ENCODE data around the gene IRX6.

The IRX6 gene

DNA sequence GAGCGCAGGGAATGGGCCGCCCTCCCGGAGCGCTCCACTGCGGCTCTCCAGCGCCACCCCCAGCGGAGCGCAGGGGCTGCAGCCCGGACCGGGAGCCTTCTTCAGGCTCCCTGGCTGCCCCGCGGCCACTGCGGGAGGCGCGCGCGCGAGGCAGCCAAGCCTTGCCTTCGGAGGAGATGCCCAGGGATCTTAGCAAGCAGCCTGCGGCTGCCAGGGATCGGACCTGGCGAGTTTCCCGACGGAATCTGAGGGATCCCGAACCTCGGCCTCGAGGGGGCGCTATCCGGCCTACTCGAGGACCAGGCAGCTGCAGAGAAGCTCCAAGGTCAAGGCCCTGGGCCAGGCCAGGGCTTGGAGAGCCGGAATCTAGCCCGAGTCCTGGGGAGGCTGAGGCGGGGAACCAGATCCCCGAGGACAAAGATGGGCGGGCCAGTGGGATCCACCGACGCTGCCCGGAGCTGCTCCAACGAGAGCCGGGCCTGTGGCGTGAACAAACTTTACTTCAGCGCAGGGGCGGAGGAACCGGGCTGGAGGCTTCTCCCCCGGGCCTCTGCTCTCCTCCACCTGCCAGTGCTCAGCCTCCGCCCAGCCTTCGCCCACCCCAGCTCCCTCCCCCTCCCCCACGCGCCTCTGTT is at the start of gene IRX6:
Gene IRX6, plus strand, starts transcription at position 567 of the 635 bp plus-strand sequence. CDS start 889 bp downstream, outside the sequence.
- DNase-seq: no peak

DNA sequence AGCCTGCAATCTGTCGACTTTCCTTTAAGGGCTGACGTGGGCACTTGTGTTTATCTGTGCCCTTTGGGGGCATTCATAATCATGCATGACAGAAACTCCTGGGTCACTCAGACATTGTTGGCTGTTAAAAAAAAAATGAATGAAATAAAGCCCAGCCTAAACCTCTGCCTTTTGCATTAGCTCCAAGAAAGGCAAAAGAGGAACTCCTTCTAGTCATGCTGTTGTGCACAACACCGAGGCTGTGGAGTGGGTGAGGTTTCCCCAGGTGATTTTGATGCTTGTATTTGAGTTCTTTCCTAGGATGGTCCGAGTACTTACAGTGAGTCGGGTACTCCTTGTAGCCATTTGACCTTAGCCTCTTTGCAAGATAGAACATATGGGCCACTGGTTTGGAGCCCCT is 49.6 kb upstream of the IRX6 start:
- DNase-seq: no peak

DNA sequence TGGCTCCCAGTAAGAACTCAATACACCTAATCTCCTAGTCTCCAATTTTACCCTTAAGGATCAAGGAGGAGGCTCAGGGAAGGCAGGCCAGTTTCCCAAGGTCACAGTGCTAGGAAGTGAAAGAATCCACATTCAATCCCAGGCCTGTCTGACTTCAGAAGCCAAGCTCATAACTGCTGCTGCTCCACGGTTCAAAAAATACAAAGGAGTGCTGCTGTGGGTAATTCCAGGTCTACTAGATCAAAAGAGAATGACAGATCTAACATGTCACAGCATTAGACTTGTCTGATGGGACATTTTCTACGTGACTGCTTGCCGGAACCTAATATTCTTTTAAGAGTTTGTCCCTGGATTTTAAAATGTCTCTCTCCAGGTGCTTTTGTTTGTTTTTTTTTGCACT is 48.8 kb upstream of the IRX6 start:
- DNase-seq: no peak

DNA sequence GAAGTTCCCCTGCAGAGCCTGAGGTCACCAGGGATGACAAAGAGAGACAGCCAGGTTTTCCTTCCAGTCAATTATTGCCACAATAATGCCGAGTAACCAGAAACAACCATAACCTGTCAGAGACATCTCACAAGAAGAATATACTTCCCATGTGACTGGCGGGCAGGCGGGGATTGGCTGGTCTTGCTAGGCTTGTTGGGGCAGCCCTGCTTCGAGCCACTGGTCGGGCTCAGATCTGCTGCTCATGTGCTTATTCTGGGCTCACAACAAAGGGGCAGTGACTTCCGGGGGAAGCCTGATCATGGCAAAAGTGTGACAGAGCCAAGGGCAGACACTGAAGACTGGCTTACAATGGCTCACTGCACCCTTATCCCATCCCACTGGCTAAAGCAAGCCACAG is 48.1 kb upstream of the IRX6 start:
- no peak for DNase-seq

DNA sequence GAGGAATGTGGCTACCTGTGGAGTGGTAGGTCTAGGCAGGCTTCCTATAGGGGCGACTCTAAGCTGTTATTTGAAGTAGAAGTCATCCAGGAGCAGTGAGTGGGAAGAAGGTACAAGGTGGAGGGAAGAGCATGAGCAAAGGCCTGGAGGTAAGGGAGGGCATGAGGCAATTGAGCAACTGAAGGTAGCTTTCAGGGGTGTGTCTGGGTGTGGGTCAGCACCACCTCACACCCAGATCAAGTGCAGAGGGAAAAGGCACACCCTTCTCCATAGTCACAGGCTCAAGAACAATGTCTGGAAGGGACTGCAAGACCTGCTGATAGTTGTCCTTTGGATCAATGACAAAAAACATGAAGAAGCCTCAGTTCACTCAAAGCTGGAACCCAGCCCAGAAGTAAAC is 46.5 kb upstream of the IRX6 start:
- DNase-seq: no peak

DNA sequence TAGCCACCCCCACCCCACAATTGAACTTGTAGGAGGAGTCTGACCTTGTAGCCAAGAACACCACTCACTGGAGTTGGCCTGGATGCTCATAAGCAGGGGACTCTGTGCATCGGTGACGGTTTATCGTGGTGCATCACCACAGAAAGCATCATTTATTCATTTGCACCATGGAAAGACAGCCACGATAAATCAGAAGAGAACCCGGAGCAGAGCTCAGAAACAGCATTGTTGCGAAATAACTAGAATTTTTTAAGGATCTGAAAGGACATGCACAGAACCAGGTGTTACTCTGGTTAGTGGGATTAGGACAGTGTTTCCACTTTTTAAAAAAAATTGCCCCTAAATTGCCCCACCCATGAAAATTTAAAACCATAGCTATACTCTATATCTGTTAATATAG is 44.4 kb upstream of the IRX6 start:
- DNase-seq: no peak

DNA sequence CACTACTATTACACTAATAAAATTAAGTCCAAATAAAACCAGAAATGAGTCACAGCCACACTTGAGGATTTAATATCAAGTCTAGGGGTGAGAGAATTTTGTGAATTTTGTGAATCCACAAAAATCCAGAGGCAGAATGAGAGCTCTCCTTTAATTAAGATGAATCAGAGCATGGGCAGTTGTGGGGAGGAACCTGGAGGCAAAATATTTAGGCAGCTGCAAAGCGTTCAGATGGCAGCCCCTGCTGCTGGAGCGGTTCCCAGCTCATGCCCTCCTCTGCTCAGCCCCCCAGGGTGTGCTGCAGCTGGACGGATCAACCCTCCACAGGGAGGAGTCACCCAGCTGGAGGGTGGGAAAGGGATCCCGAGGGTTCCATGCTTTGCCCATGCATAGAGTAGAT is 43.4 kb upstream of the IRX6 start:
- no peak for DNase-seq

DNA sequence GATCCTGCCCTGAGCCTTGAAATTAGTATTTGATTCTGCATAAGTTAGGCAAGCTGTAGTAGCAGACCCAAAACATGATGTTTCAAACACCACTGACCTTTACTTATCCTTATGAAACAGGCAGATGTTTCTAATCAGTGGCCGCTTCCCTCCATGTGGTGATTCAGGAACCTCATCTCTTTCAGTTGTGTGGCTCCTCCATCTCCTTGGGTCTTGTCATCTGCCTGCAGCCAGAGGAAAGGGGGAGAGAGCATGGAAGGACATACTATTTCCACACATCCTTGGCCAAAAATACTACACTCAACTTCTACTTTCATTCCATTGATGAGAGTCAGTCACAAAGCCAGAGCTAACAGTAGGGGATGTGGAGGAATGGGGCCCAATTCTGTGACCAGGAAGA is 41.6 kb upstream of the IRX6 start:
- DNase-seq: no peak

DNA sequence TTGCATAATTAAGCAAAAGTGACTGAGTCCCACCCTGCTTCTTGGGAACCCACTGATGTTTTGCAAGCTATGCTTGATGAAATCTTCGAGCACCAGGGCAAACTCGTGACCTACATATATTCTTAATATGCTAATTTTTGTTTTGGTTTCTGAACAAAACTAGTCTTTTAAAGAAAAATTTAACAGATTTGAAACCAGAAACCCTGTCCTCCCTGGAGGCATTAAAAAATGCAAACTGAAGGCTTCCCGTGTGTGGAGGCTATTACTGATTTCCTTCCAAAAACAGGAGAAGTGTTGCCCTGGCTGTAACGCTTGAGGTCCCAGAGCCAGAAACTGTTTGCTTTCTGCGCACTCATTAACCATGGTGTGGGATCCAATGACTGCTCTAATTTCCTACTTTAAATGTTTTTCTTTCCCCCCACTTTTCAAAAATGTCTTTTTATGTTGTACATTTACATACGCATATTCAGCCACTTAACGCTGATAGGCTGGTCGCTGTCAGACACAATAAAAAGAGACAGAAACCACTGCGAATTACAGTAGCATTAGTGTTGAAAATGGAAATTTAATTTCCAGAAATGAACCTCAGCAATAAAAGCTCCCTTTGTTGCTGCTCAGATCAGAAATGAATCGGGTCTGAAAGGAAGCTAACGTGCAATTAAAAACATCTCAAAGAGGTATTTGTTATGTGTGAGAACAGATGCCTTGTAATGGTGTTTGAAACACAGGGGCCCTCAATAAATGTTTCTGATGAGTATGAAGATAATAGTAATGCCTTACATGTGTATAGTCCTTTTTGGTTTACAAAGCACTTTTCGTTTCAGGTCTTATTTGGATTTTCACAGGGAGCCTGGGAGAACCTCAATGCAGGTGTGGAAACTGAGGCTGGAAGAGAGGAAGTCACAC is 39.9 kb upstream of the IRX6 start:
- no peak for DNase-seq

DNA sequence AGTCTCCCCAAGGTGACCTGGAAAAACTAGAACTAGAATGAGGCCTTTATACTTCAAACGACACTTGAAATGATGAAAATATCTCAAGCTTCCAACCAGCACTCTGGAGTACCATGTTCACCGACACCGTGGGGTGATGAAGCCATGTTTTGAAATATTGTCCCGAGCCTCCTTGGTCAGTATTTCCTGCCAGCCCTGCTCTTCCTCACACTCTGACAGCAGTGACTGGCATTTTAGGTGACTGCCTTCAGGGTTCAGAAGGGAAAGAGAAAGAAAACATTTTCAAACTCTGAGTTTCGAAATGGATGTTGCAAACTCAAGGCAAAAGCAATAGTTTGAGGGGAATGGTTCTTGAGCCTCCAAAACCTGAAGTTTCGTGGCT is 39.3 kb upstream of the IRX6 start:
- no peak for DNase-seq

DNA sequence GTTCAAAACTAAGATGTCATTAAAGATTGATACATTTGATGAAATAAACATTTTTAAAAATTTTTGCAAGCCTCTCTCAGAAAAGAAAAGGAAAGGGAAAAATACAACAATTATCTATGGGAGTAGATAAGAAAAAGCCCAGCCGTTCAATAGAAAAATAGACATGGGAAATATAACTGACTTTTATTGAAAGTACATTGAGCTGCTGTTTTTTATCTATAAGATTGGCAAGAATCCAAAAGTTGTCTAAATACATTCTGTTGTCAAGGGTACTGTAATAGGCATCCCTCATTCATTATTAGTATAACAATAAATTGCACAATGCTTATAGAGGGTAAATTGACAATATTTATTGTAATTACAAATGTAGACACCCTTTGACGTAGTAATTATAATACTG is 38.4 kb upstream of the IRX6 start:
- no peak for DNase-seq

DNA sequence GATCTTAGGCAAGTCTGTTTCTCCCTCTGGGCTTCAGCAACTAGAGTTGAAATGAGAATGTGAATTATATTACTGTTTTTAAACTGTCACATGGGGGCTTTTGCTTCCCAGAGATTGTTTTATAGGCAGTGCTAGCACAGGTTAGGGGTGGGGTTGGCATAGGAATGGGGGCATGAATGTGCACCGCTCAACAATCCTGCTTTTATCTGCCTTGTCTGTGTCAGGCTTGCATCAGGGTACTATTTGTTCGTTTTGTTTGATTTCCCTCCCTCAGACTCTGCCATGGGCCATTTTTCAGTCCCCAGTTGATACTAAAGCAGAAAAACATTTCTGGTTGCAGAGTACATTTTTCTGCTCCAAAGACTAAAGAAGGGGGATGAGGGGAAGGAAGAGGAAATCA is 34.6 kb upstream of the IRX6 start:
- DNase-seq: no peak

DNA sequence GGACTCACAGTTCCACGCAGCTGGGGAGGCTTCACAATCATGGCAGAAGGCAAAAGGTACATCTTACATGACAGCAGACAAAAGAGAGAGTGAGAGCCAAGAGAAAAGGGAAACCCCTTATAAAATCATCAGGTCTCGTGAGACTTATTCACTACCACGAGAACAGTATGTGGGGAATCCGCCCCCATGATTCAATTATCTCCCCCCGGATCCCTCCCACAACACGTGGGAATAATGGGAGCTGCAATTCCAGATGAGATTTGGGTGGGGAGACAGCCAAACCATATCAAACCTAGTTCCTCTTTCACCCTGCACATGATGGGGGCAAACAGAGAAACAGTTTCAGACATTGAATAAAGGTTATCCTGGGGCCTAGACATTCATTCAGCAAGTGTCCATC is 32.2 kb upstream of the IRX6 start:
- DNase-seq: no peak

DNA sequence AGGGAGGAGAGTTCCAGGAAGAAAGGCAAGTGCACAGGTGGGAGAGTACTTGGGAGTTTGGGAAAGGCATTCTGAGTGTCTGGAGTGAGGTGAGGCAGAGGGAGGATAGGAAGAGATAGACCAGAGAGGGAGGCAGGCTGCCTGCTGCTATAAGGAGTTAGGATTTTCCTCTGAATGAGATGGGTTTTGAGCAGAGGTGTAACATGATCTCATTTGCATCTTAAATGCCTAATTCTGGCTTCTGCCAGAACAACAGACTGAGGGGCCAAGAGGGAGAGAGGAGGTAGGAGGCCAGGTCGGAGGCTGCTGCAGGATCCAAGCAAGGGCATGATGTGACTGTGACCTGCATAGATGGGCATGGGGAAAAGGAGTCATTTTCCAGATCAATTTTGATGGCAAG is 31.5 kb upstream of the IRX6 start:
- DNase-seq: no peak

DNA sequence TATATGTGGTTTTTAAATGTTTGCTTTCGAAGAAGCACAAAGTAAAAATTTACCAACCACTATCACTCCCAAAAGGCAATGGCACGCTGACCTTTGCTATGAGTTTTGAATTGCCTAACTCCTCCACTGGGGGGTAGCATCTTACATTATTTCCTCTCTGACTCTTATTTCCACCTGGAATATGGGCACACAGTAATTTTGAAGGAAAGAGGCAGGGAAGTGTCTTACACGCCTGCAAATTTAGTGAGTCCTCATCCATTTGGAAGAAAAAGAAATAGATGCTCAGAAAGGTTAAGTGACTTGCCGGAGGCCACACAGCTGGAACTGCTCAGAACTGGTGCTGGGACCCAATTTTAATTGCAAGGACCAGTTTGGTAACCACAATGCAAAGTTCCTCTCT is 29.9 kb upstream of the IRX6 start:
- no peak for DNase-seq

DNA sequence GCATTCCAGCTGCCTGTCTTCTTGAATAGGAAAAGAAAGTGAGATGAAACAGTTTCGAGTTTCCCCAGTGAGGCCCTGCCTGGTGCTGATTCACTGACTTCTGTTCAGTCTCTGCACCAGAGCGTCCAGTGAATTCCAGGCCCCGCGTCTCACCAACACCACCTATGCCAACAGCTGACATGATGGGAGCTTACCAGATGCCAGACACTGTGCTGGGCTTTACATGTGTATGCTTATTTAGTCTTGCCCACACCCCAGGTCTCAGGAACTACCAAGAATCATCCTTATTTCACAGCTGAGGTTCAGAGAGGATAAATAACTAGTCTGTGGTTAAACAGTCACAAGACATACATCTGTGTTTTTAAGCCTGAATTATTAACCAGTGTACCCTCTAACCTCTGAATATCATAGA is 29.1 kb upstream of the IRX6 start:
- no peak for DNase-seq

DNA sequence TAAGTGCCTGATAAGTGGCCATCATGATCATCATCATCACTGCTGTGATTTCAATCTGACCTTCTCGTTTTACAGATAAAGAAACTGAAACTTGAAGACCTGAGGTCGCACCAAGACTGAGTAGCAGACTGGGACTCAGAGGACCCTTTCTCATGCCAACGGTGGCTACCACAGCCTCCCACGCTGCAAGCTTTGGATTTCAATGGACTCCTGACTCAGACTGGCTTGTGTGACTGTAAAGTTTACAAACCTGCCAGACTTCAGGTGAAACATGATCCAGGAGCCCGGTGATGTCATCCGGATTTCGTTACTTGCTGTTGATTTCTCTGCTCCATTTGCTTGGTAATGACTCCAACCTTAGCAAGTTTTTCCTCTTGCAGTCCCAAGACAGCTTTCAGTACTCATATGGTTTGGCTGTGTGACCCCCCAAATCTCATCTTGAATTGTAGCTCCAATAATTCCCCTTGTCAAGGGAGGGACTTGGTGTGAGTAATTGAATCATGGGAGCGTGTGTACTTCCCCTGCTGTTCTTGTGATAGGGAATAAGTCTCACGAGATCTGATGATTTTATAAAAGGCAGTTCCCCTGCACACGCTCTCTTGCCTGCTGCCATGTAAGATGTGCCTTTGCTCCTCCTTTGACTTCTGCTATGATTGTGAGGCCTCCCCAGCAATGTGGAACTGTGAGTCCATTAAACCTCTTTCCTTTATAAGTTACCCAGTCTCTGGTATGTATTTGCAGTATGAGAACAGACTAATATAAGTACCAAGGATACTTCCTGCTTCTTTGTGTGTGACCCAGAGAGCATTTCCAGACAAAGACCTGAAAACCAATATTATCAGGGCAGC is 26.7 kb upstream of the IRX6 start:
- no peak for DNase-seq

DNA sequence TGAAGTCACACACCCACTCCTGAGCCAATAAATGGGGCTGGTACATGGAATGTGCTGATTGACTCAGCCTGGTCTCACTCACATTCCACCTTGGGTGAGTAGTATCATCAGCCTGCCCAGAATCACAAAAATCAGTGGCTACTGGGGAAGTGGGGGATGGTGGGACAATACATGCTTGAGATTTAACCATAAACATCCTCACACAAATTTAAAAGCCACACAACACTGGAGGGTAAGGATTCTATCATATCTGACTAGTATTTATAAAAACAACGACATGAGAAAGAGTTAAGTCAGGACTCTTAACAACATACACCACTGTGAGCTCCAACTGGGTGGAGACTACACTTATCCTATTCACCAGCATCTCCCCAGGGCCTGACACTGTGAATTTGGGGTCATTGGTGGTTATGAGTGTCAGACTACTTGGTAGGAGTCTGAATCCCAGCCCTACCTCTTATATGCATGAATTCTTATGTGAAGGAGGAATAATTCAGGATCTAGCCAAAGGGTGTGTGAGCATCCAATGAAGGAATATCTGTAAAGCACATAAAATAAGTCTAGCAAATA is 26.0 kb upstream of the IRX6 start:
- DNase-seq: no peak

DNA sequence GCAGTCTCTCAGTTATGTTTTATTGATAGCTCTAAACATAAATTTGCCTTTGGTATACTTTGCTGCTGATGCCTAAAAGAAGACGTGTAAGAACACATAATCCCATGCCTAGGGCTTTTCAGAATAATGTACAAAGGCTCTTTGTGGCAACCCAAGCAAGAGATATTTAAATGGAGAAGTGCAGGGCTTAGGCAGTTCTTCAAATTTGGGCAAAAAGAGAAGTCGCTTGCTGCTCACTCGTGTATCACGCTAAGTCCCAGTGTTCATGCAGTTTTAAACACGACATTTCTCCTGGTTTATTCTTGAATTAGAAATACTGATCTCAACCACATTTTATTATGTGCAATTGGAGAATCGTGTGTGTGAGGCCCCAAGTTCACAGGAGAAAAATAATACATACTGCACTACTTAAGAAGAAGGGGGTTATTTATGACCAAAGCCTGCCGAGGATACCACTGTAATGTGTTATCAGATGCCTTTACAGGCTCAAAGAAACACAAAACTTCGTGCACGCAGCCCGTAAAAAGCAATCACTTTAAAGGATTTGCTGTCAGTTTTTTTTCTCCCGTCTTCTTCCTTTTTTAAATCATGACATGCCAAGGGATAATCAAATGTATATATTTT is 22.5 kb upstream of the IRX6 start:
- no peak for DNase-seq

DNA sequence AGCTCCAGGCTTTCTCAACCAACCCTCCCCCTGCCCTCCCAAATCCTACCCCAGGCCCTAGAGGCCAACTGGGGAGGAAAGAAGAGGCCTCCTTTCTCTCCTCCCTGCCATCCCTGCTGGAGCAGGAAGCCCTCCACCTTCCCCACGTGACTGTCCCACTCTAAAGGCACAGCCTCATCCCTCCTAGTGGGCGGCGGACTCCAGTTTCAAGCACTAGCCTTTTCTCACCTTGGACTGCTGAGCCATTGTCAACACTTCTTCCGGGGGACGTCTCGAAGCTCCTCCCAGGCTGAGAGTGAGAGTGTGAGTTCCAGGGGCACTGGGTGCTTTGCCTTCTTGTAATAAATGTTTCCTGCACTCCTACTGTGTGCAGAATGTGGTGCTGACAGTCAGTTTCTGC is 21.4 kb upstream of the IRX6 start:
- DNase-seq: no peak

DNA sequence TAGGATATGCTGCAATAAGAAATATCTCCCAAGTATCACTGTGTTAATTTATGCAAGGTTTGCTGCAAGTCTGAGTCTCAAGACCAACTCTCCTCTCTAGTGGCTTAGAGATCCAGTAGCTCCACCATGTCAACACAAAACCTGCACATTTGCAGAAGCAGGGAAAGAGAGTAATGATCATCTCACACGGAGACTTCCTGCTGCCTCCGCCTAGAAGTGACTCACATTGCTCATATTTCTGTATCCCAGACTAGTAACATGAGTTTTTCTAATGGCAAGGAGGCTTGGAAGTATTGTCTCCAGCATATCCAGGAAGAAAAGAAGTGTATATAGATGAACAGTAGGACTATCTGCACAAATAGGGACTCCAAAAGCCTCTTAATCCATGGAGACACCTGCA is 15.0 kb upstream of the IRX6 start:
- DNase-seq: no peak

DNA sequence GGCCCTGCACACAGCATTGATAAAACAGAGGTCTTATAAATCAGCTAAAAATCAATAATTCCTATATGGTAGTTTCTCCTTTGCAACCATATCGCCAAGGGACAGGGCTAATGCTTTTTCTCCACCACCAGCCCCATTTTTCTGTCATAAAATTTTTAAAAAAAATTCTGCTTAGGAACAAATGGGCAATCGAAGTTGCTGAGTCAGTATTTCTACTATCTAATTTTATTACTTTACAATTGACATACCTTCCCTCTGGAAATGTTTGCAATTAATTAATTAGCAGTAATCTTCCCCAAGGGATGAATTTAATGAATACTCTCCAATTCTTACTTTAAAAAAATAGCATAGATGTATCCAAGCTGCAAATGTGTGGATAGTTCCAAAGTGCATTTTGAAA is 1.7 kb upstream of the IRX6 start:
- DNase-seq: no peak

All from activated T-cell treated with anti-CD3 and anti-CD28 coated beads, Interleukin-2, amount 50 U/mL, for 48 hours (primary cell).